ENCODE data around the gene LSM3. TPM values are rescaled to one million over a fixed set of nuclear protein-coding genes. Genes with fewer than 3 reads are reported as not detected.
"Not testable (repeated sequence)": the region's sequence is repeated elsewhere in the genome, so short reads cannot be mapped to it uniquely, and the experiment has no call there.

Gene LSM3
- total and polyA plus RNA-seq, 2 experiments from 2014 or later = 5.9 to 32.2 TPM

DNA sequence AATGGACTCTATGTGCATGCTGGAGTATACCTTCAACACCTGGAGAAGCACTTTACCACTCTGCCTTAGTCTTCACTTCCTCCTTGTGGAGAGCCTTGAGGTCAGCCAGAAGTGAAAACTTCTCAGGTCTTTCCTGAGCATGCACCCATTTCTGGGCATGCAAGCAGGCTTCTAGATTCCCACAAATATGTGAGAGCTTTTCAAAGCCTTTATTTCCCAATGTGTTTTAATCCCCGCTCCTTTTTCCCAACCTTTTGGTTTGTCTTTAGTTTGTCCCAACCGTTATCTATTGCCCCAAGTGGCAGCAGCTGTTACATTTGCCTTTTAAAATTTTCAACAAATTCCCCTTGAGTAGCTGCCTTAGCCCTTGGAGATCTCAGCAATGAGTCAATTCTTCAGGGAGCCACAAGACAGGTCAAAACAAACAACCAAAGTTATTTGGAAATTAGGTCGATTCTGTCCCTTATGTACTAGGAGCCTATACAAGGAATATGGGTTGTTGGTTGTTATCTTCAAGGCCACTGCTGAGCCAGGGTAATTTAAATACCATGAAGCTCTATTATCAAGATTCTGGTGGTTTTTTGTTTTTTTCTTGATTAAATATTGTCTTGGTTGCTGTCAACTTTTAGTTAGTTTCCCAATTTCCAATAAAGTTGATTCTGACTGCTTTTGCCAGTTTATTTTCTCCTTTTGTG is 44.4 kb downstream of the LSM3 start:
- no peak overlapping the region for H3K27ac ChIP-seq
- TF ChIP-seq, protein P1, sequence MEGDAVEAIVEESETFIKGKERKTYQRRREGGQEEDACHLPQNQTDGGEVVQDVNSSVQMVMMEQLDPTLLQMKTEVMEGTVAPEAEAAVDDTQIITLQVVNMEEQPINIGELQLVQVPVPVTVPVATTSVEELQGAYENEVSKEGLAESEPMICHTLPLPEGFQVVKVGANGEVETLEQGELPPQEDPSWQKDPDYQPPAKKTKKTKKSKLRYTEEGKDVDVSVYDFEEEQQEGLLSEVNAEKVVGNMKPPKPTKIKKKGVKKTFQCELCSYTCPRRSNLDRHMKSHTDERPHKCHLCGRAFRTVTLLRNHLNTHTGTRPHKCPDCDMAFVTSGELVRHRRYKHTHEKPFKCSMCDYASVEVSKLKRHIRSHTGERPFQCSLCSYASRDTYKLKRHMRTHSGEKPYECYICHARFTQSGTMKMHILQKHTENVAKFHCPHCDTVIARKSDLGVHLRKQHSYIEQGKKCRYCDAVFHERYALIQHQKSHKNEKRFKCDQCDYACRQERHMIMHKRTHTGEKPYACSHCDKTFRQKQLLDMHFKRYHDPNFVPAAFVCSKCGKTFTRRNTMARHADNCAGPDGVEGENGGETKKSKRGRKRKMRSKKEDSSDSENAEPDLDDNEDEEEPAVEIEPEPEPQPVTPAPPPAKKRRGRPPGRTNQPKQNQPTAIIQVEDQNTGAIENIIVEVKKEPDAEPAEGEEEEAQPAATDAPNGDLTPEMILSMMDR (IDR thresholded peaks at IDR 0.05; ENCODE audit: low read depth, low read length) = no peak
- DNase-seq (ENCODE audit: low read depth in 1 of 2, low spot score in 1 of 2) = peak in 1 of 2 donors; percentile 35
- H3K27me3 ChIP-seq = no peaks in the 10 kb centered on the region
- peaks cover 16% of the 10 kb centered on the region for H3K4me1 ChIP-seq (ENCODE audit: low read depth)
- no peaks in the 10 kb centered on the region for H3K36me3 ChIP-seq
- H3K9me3 ChIP-seq (ENCODE audit: low read depth) = no peaks in the 10 kb centered on the region
- H3K4me3 ChIP-seq = no peak overlapping the region

DNA sequence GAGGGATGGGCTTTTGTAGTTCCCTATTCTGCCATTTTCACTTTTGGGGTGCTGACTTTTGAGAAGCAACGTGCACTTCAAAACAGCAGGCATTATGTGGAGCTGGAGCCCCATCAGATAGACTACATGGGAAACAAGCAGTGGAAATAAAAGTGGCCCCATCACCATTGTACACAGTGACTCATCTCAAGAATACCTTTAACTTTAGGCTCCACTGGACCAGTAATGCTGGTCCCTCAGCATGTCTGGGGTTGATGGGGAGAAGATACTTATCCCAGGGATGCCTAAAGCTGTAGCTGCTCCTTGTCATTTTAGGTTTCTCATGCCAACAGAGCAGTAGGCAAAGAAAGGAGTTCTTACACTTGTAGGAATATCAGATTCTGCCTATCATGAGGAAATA is 45.0 kb downstream of the LSM3 start:
- Histone ChIP-seq H3K4me3 (no peak overlapping the region), H3K27ac (no peak overlapping the region), H3K27me3 (no peaks in the 10 kb centered on the region), H3K4me1 (ENCODE audit: low read depth) (peaks cover 16% of the 10 kb centered on the region), H3K36me3 (no peaks in the 10 kb centered on the region), H3K9me3 (ENCODE audit: low read depth) (no peaks in the 10 kb centered on the region)
- DNase-seq (ENCODE audit: low read depth in 1 of 2, low spot score in 1 of 2) = no peak
- TF ChIP-seq, protein P1 (IDR thresholded peaks at IDR 0.05; ENCODE audit: low read depth, low read length) = no peak

DNA sequence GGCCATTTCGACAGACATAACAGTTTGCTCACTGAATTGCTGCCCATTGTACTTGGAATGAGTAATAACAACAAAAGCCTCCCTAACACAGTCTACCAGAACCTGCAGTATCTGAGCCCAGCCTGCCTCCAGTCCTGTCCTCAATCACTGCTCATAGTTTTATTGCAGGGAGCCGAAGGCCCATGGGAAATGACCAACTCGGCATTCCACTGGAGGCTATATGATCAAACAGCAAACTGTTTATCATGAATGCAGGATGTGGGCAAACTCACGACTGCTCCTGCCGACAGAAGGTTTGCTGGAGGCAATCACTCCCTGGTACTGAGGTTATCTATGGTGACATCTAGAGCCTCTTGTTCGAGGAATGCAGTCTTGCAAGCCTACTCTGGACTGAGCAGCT is 46.3 kb downstream of the LSM3 start:
- Histone ChIP-seq H3K4me1 (ENCODE audit: low read depth) (peaks cover 16% of the 10 kb centered on the region), H3K27ac (no peak overlapping the region), H3K9me3 (ENCODE audit: low read depth) (no peaks in the 10 kb centered on the region), H3K27me3 (no peaks in the 10 kb centered on the region), H3K4me3 (no peak overlapping the region), H3K36me3 (no peaks in the 10 kb centered on the region)
- TF ChIP-seq, protein P1 (IDR thresholded peaks at IDR 0.05; ENCODE audit: low read depth, low read length) = no peak
- peak in 1 of 2 donors; percentile 43 for DNase-seq (ENCODE audit: low read depth in 1 of 2, low spot score in 1 of 2)

DNA sequence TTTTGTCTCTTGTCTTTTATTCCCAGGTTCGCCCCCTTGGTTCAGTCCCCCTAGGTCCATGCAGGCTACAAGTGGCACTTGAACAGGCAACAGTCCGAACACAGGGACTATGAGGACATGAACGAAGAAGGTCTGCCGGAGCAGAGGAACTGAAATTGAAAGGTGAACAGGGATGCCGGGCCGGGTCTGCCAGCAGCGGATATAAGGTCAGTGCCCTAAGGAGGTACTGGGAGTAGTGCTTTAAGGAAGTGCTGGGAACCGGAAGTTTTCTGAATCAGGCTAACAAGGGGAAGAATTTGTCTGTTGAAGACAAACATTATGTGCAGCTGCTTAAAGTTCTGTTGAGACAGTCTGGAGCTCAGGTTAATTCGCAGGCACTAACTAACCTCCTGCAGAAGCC is 46.8 kb downstream of the LSM3 start:
- Histone ChIP-seq H3K36me3 (no peaks in the 10 kb centered on the region), H3K9me3 (ENCODE audit: low read depth) (no peaks in the 10 kb centered on the region), H3K4me3 (no peak overlapping the region), H3K27ac (no peak overlapping the region), H3K4me1 (ENCODE audit: low read depth) (peaks cover 16% of the 10 kb centered on the region), H3K27me3 (no peaks in the 10 kb centered on the region)
- TF ChIP-seq, protein P1 (IDR thresholded peaks at IDR 0.05; ENCODE audit: low read depth, low read length) = no peak
- DNase-seq (ENCODE audit: low read depth in 1 of 2, low spot score in 1 of 2) = no peak

DNA sequence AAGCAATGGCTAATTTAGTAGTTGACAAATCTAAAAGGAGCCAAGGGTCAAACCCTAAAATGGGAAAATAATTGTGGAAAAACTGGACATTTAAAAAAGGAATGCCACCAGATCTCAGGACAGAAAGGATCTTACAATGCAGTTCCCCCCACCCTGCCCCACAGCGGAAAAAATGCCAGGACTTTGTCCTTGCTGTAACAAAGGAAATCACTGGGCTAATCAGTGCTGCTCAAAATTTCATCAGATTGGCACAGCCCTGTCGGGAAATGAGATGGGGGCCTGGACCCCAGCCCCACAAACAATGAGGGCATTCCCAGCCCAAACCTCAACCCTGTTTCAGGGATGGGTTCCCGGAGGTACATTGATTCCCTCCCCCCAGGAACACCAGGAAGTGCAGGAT is 47.7 kb downstream of the LSM3 start:
- H3K4me1 ChIP-seq (ENCODE audit: low read depth) = peaks cover 23% of the 10 kb centered on the region
- not testable (repeated sequence) for H3K27ac ChIP-seq; H3K9me3 ChIP-seq (ENCODE audit: low read depth); H3K36me3 ChIP-seq; DNase-seq (ENCODE audit: low read depth in 1 of 2, low spot score in 1 of 2); H3K27me3 ChIP-seq; H3K4me3 ChIP-seq

DNA sequence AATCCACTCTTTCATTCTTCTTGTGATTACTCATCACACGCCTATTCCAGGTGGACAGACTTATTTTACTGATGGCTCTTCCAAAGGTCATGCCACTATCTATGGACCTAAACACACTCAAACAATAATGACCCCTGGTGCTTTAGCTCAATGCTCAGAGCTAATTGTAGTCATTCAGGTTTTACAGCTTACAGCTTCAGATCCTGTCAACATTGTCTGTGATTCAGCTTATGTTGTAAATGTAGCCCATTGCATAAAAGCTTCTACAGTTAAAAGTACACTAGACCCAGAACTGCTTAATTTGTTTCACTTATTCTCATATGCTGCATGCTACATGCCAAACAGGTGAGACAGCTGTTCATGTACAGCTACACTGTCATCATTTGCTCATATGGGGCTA is 49.2 kb downstream of the LSM3 start:
- Histone ChIP-seq H3K9me3 (ENCODE audit: low read depth) (no peaks in the 10 kb centered on the region), H3K4me3 (no peak overlapping the region), H3K27ac (no peak overlapping the region), H3K36me3 (no peaks in the 10 kb centered on the region), H3K27me3 (no peaks in the 10 kb centered on the region), H3K4me1 (ENCODE audit: low read depth) (peaks cover 34% of the 10 kb centered on the region)
- no peak for DNase-seq (ENCODE audit: low read depth in 1 of 2, low spot score in 1 of 2)
- TF ChIP-seq, protein P1 (IDR thresholded peaks at IDR 0.05; ENCODE audit: low read depth, low read length) = no peak

Data from cardiac muscle cell (in vitro differentiated cells and primary cell).